GM18498 (cell line): Measurements from ENCODE around the gene B4GALT1.

Experiments
- ATAC-seq: cut with Tn5 transposase; IDR thresholded peaks from one replicate; pipeline ENCODE4 v1.9.1; 2021; ENCODE audit warnings: mild to moderate bottlenecking, moderate library complexity; ENCODE audit not compliant: unreplicated experiment

Gene B4GALT1

DNA sequence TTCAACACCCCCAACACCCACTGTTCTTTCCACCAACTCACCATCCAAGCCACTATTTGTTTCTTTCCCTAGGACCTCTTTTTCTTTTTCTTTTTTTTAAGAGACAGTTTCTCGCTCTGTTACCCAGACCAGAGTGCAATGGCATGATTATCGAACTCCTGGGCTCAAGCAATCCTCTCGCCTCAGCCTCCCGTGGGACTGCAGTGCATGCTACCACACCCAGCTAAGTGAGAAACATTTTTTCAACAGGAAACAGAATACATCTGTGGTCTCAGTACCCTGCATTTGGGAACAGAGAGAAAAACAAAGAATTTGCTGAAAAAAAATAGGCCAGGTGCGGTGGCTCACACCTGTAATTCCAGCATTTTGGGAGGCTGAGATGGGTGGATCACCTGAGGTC is 24.6 kb downstream of the B4GALT1 start:
- peak; percentile 33 for ATAC-seq

DNA sequence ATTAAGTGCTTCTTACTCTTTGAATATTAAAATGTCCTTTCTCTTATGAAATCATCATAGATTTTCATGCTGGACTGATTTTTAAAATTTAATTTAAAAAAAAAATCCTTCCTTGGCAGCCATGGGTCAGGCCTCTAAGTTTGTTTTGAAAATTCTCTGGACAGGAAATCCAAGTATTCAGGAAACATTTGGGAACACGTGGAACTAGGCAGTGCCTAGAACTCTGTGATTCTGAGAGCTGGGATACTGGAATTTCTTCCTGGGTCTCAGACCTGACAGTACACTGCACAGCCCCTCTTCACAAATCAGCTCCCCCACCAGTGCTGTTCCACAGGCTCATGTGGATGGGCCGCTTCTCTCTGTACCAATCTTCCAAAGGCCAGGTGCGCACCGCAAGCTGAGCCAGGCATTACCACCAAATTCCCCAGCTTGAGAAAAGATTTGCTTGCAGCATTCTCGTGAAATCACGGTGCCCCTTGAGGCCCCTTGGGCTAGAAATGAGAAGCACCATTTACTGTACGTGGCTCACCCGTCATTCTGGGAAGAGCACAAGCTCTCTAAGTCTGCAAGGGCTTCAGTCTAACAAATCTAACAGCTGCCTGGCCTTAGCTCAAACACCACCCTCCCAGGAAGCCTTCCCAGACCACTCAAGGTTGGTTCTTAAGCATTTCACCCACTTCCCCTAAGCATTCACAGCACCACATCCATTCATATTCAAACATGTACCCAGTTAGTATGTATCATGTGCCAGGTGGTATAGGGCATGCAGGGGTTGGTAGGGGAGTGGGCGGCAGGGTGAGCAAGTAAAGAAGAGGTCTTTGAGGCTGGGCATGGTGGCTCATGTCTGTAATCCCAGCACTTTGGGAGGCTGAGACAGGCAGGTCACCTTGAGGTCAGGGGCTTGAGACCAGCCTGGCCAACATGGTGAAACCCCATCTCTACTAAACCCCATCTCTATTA is 26.5 kb downstream of the B4GALT1 start:
- no peak for ATAC-seq

DNA sequence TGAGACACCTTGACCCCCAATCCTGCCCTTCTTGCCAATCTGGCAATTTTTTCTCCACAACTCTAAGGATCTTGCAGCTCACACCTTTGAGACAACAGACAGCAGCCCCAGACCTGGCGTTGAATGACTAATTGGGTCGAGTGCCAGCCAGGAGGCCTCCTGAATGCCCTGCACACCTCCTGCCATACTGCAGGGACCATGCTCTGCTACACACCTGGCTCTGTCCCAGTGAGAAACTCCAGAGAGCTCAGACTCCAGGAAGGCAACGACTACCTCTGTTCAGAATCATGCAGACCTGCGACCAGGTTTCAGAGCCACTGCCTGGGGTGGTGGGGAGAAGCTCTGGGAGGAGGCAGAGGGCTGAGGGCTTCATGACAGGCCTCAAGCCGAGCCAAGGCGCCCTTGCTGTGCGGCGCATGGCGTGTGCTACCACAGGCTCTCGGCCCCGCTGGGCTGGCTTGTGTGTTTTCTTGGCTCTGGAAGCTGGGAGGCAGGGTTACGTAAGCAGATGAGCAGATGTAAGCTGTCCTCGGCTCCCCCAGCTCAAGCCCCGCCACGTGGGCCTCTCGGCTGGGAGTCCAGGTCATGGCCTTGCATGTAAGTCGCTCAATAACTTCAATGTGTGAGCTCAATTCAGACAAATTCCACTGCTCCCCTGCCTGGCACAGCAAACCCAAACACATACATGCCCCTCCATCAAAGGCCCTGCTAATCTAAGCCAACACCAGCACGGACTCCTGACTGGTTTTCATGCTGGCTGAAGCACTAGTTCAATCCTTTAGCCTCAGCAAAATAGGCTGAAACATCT is 27.5 kb downstream of the B4GALT1 start:
- no peak for ATAC-seq

DNA sequence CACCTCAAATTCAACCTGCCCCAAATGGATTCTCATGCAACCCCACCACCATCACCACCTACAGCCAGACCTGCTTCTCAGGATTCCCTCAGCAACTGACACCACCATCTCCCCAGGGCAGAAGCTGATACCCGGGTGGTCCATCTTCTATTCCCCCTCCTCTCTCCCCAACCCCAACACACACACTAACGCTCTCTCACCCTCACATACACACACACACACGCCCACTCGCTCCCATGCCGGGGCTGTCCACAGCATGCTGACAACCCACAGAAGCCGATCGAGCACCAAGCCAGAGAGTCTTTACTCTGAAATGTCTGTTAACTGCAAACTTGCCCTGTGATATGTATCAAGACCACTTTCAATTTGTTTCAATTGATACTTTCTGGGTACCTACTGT is 28.4 kb downstream of the B4GALT1 start:
- no peak for ATAC-seq

DNA sequence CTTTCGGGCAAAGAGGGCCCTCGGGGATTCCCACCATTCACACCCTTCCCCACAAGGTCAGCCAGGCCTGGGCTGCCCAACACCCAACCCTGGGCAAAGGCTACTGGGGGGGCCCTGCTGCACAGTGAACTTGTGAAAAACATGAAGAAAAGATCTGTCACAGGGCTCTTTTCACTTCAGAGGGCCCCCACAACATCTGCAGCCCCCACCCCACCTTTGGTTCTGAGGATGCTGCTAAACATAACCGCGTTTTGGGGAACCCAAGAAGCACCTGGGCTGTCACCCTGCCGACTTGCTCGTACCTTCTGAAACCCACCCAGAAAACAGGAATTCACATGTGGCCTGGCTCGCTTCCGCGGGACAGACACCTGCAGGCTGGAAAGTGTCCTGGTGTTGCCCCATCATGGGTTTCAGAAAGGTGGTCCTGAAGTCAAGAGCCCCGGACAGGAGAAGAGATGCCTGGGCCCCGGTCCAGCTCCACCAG is 29.3 kb downstream of the B4GALT1 start:
- ATAC-seq = peak; percentile 28

DNA sequence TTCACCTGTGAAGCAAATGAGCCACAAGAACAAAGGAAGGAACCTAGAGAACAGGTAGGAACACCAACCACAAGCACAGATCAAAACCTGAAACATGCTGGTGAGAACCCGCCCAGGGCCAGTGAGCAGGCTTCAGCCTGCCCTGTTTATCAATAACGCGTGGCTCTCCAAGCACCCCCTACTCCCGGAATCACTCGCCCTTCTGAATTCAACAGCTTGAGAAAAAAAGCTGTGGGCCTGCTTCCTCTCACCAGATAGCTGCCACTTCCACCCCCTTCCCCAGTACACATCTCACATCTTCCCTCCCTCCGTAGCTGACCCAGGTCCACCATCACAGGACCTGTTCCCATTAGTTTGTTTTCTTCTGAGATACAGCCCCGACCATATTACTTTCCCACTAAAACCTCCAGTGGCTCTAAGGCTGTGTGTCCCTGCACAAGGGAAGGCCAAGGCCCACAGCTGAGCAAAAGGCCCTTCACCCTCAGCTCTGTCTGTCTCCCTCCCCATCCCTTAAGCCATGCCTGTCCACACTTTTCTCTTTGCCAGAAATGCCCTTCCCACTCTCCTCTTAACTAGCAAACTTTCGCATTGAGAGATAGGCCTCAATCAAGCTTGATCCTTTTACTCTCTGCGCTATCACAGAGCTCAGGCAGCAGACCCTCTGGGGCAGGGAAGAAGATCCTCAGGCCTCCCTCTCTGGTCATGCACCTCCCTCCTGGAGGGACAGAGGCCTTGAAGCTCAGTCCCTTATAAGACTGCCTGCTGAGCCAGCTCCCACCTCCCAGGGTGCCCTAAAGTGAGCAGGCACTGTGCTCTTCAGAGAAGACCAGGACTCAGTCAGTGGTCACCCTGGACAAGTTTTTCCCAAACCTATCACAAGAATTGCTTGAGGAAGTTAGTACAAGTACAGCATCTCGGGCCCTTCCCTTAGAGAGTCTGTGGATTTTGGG is 30.1 kb downstream of the B4GALT1 start:
- peak; percentile 49 for ATAC-seq

DNA sequence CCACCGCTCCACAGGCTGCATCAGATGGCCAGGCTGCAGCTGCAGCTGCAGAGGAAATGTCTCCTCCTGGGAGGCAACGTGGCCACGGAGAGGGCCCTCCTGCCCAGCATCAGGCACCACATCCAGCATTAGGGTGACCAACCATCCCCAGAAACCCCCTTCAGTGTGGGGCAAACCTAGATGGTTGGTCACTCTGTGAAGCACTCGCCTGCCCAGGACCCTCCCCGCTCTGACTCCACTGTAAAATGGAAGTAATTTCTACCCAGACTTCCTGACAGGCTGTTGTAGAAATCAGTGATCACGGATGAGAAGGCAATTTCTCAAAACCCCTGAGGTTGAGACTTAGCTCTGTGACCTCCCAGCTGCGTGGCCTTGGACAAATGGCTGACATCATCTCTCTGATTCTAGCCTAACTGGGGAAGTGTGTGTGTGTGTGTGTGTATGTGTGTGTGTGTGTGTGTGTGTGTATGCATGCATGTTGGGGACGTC is 31.6 kb downstream of the B4GALT1 start:
- ATAC-seq = no peak

DNA sequence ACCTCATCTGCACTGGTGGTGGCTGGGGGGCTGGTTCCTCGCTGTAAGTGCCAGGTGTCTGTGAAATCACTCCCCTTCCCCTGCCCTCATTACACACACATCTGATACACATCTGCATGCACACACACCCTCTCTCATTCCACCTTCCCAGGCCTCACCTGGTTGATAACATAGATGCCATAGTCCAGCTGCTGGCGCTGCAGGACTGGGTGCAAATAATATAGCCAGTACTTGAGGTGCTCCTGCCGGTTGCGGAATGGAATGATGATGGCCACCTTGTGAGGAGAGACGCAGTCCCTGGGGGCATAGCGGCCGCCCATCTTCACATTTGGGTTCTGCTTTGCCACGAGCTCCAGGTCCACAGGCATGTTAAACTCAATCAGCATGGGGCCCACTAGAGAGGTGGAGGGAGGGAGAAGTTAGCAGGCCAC is 32.1 kb downstream of the B4GALT1 start:
- no peak for ATAC-seq

DNA sequence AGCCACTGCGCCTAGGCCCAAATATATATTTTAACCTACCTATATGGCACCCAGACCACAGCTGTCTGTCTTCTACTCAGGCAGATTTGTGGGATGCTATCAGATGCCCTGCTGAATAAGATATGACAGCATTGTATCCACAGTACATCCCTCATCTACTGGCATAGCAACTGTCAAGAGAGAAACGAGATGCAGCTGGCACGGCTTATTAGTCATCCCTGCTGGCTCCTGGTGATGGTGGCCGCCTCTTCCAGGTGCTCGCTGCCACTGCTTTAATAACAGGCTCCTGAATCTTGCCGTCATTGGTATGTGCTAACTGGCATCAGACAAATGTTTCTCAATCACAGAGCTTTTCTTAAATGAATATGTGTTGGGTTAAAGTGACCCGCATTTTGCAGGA is 34.0 kb downstream of the B4GALT1 start:
- ATAC-seq = no peak

DNA sequence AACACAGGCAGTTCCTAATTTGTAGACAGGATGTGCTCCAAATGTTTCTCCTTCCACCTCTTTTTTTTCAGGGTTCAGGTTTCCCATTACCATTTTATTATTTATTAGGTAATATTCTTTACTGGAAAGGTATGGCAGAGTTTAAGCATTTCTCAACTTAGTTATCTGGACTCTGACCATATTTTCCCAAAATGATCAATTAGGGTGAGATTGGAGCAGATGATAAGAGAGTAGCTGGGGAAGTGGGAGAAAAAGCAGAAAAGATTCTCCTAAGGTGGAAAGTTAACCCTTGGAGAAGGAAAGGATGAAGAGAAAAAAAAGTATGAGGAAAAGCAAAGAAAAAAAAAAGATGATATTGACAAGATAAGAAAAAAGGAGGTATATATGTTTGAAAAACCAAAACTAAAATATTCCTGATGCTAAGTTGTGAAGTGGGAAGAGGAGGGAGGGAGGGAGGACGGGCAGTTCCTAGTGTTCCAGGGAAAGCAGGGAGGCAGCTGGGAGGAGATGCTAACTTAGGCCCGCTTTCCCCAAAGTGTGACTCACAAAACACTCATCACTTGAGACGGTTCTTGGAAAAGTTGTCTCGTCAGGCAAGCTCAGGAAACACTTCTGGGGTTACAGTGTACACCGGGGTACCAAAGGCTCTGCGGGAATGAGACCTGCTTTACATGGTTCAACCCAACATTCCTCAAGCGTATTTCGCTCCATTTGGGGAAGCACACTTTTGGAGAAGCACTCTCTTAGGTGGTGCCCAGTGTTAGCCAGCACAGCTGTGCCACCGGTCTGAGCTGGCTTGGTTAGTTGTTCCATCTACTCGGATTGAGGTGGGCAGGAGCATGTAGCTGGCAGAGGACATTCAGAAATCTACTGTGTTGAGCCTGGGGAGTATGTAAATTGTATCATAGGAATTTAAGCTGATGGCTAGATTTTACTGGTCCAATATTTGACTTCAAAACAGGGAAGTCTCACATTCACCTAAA is 35.1 kb downstream of the B4GALT1 start:
- no peak for ATAC-seq

DNA sequence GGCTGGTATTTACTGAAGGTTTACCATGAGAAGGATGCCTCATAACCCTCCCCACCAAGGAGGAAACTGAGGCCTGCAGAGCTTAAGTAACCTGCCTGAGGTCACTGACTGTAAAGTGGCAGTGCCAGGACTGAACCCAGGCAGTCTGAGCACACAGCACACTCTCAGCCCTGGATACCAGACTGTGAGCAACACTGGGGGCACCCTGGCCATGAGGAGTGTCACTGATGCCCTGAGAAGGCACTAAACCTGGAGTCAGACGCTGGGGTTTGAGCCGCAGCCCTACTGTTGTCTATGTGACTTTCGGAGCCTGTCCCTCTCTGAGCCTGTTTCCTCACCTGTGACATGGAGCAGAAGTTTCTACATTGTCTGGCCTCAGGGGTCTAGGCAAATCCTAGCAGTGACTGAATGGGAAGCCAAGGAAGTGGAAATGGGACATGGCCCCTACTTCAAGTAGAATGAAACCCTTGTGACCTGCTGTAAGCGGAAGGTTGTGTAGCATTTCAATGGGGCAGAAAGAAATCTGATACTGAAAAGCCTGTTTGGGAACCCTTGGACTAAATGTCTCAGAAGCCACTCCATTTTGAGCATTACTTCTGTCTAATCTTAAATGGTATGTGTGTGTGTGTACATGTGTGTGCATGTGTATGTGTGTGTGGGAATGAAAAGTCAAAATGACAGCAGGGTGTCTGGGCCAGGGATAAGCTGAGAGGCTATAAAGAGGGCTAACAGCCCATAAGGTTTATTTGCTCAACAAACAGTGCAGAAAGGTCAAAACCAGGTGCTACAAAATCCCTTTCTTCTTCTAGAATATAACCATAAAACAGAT is 36.0 kb downstream of the B4GALT1 start:
- ATAC-seq = no peak

DNA sequence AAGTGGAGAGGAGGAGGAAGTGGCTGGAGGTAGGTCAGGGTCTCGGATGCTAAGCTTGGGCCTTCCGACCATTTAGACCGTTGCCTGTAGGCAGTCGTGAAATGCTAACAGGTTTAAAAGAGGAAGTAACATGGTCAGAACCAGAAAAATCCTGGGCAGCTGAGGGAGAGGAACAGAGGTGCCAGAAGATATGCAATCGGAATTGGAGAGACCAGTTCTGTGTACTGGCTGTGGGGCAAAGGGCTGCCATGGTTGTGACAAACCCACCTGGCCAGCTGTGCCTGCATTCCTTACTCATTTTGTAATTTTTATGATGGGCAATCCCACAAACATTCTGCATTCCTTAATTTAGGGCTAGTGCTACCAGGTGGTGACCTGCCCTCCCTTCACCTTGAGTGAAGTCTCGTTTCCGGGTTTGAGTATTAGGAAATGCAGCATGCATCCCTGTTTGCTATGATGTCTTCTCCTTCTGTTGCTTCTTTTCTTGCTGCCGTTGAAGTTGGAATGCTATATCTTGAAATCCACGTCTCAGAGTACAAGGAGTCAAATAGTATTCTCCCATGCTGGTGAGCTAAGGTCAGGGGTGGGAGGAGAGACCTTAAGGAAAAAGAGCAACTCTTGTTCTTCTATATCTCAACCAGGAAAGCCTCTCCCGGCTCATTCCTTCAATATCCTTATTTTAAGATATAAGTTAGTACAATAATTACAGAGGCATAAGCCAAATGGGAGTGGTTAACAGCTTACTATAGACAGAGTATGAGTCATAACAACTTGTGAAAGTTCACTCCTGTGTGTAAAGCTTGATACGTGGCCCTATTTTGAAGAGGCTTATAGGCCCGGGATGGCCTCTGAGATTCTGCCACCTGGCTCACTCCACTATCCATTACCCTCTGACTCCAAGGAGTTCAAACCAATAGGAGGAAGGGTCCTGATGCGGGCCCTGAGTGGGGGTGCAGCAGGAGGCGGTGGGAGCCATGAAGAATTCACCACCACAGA is 37.0 kb downstream of the B4GALT1 start:
- peak; percentile 88 for ATAC-seq

DNA sequence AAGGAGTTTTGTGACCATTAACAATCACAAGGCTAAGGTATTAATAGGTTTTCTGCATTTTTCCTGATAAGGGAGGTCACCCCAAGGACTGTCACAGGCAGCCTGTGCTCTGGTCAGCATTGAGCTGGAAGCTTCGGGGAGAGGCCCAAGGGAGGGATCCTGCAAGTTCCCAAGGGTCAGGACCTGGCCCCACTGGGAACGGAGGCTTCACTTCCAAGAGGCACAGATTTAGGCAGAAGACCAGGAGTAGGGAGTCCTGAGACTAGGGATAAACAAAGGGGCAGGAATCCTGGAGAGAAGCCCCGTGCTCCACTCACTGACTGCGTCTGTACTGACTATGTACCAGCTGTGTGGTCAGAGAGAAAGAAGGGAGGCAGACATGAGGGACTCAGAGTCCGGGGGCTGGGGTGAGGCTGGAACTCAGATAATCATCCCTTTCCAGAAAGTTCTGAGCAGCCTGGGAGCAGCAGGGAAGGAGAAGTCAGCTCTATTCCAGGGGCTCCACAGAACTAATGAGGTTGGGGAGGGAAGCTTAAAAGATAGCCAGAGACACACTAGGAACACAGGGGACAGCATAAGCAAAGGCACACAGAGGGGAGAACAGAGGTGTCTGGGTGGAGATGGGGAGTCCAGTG is 37.8 kb downstream of the B4GALT1 start:
- no peak for ATAC-seq

DNA sequence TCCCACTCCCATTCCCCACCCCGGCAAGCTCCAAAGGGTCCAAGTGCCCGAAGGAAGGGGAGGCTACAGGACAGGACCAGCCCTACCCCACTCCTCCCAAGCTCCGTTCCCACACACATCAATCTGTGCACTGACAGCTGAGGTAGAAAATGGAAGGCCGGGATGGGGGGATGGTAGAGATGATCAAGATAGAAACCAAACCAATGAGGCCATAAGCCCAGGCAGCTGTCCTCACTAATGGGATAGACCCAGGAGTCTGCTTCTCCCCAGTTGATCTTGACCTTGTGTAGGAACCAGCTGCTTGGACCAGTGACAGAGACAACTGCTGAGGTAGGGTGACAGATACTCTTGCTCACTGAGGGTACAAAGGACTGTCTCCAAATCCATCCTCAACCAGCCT is 38.6 kb downstream of the B4GALT1 start:
- ATAC-seq = no peak

DNA sequence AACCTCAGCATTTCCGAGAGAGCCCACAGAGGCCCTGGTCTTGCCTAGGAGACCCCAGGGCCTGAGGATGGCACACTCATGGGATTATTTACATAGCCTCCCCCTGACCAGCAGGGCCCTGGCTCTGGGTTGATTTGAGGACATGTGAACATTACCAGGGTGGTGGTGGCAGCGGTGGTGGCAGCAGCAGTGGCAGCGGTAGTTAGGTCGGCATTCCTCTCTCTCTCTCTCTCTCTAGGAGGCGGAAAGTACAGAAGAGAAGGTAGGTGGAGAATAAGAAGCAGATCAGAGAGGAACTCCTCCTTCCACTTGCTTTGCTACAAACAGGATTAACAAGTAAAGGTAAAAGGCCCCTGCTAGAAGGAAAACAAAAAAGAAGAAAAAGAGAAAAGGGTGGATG is 39.3 kb downstream of the B4GALT1 start:
- no peak for ATAC-seq
